ENCODE data around the gene IMPACT. TPM values are rescaled to one million over a fixed set of nuclear protein-coding genes. Genes with fewer than 3 reads are reported as not detected.

IMPACT gene
- total and polyA plus RNA-seq, 4 donors, result 8.3 to 13.6 (median 11.4) TPM

DNA sequence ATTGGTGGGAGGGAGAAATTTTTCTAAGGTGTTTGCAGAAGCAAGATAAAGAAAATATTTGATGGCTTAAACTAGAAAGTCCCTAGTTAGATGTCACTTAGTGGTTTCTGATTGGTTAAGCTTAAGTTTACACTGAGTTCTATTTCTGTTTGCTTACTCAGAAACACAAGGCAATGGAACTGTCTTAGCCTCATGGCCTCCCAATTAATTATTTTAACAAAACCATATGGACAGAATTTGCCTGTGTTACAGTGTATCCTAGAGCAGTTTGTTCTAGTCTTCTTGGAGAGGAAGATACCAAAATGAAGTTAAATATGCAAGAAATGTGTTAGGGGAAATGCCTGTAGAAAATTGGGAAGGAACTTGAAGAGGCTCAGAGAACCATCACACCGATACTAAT is 4.6 kb upstream of the IMPACT start:
- DNase-seq (ENCODE audit: low spot score), result no peak
- no peaks in the 10 kb centered on the region for H3K36me3 ChIP-seq (ENCODE audit: control insufficient read depth in 4 of 4, insufficient read depth in 3 of 4, low read depth in 1 of 4, low read length in 3 of 4)
- H3K27me3 ChIP-seq (ENCODE audit: control insufficient read depth in 4 of 4, insufficient read depth in 4 of 4, low read length in 3 of 4), result peaks cover 2 to 6% (median 4%) of the 10 kb centered on the region in 4 donors
- H3K9ac ChIP-seq (ENCODE audit: low read depth in 1 of 2, low read length in 2 of 2), result no peak overlapping the region
- WGBS, result 70% methylated on average over 1 of the region's 1 CpG
- TF ChIP-seq HNF4G (IDR thresholded peaks at IDR 0.05), result no peak
- TF ChIP-seq ZBTB33 (IDR thresholded peaks at IDR 0.05), result no peak
- no peak for TF ChIP-seq RAD21 (IDR thresholded peaks at IDR 0.05)
- no peak for TF ChIP-seq EGR1 (IDR thresholded peaks at IDR 0.05; ENCODE audit: low read depth in 2 of 2)
- TF ChIP-seq CTCF (IDR thresholded peaks at IDR 0.05; ENCODE audit: low read depth, low read length, missing input control), result no peak
- TF ChIP-seq YY1 (IDR thresholded peaks at IDR 0.05), result no peak
- no peak for TF ChIP-seq TAF1 (conservative IDR thresholded peaks at IDR 0.05)
- no peak for TF ChIP-seq SP1 (IDR thresholded peaks at IDR 0.05)
- TF ChIP-seq, protein P1, sequence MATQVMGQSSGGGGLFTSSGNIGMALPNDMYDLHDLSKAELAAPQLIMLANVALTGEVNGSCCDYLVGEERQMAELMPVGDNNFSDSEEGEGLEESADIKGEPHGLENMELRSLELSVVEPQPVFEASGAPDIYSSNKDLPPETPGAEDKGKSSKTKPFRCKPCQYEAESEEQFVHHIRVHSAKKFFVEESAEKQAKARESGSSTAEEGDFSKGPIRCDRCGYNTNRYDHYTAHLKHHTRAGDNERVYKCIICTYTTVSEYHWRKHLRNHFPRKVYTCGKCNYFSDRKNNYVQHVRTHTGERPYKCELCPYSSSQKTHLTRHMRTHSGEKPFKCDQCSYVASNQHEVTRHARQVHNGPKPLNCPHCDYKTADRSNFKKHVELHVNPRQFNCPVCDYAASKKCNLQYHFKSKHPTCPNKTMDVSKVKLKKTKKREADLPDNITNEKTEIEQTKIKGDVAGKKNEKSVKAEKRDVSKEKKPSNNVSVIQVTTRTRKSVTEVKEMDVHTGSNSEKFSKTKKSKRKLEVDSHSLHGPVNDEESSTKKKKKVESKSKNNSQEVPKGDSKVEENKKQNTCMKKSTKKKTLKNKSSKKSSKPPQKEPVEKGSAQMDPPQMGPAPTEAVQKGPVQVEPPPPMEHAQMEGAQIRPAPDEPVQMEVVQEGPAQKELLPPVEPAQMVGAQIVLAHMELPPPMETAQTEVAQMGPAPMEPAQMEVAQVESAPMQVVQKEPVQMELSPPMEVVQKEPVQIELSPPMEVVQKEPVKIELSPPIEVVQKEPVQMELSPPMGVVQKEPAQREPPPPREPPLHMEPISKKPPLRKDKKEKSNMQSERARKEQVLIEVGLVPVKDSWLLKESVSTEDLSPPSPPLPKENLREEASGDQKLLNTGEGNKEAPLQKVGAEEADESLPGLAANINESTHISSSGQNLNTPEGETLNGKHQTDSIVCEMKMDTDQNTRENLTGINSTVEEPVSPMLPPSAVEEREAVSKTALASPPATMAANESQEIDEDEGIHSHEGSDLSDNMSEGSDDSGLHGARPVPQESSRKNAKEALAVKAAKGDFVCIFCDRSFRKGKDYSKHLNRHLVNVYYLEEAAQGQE (IDR thresholded peaks at IDR 0.05), result no peak
- H3K4me1 ChIP-seq (ENCODE audit: control insufficient read depth in 4 of 4, insufficient read depth in 4 of 4, low read length in 3 of 4), result no peaks in the 10 kb centered on the region
- no peak overlapping the region for H3K27ac ChIP-seq (ENCODE audit: low read depth in 1 of 2, low read length in 2 of 2)
- no peak overlapping the region for H3K4me3 ChIP-seq (ENCODE audit: low read depth in 1 of 3, low read length in 3 of 3)
- peaks cover 0 to 11% (median 2%) of the 10 kb centered on the region in 4 donors for H3K9me3 ChIP-seq (ENCODE audit: control insufficient read depth in 4 of 4, low read length in 3 of 4)

DNA sequence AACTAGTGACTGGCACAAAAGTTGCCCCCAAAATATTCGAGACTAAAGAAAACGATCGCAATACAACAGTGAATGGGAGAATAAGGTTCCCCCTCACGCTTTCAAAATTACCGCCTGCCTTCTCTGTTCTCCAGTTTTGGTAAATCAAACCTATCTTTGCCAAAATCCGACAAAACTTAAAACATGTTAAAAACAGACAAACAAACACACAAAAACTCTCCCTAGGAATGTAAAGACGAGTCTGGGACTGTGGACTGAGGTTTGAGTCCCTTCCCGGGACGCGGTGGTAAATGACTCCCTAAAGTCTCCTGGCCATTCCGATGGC is 435 bp upstream of the IMPACT start:
- H3K27ac ChIP-seq (ENCODE audit: low read depth in 1 of 2, low read length in 2 of 2), result no peak overlapping the region
- H3K4me3 ChIP-seq (ENCODE audit: low read depth in 1 of 3, low read length in 3 of 3), result peak overlapping the region; percentile 63 to 88 (median 75)
- no peak for TF ChIP-seq JUND (IDR thresholded peaks at IDR 0.05)
- no peak for TF ChIP-seq RAD21 (IDR thresholded peaks at IDR 0.05)
- no peak for TF ChIP-seq ZBTB33 (IDR thresholded peaks at IDR 0.05)
- no peak for TF ChIP-seq HNF4A (conservative IDR thresholded peaks at IDR 0.05)
- no peak for TF ChIP-seq TAF1 (conservative IDR thresholded peaks at IDR 0.05)
- TF ChIP-seq FOXA2 (IDR thresholded peaks at IDR 0.05), result no peak
- no peak for TF ChIP-seq FOXA1 (IDR thresholded peaks at IDR 0.05)
- no peak overlapping the region for H3K9ac ChIP-seq (ENCODE audit: low read depth in 1 of 2, low read length in 2 of 2)
- peaks cover 3 to 9% (median 4%) of the 10 kb centered on the region in 4 donors for H3K4me1 ChIP-seq (ENCODE audit: control insufficient read depth in 4 of 4, insufficient read depth in 4 of 4, low read length in 3 of 4)
- DNase-seq (ENCODE audit: low spot score), result no peak
- H3K36me3 ChIP-seq (ENCODE audit: control insufficient read depth in 4 of 4, insufficient read depth in 3 of 4, low read depth in 1 of 4, low read length in 3 of 4), result peaks cover 0 to 4% (median 0%) of the 10 kb centered on the region in 4 donors
- H3K27me3 ChIP-seq (ENCODE audit: control insufficient read depth in 4 of 4, insufficient read depth in 4 of 4, low read length in 3 of 4), result peaks cover 0 to 3% (median 2%) of the 10 kb centered on the region in 4 donors
- WGBS, result 36% methylated on average over 11 of the region's 11 CpGs
- H3K9me3 ChIP-seq (ENCODE audit: control insufficient read depth in 4 of 4, low read length in 3 of 4), result peaks cover 0 to 11% (median 2%) of the 10 kb centered on the region in 4 donors
